ENCODE results near the gene ZNF592. TPM values are rescaled to one million over a fixed set of nuclear protein-coding genes. Genes with fewer than 3 reads are reported as not detected.
A peak's percentile ranks its signal among the peaks of the same experiment; 100 is the strongest.

ZNF592 gene
- polyA plus RNA-seq, 2 of the 4 experiments (the other 2 are of a cell fraction) = 12.4 to 13.9 TPM

DNA sequence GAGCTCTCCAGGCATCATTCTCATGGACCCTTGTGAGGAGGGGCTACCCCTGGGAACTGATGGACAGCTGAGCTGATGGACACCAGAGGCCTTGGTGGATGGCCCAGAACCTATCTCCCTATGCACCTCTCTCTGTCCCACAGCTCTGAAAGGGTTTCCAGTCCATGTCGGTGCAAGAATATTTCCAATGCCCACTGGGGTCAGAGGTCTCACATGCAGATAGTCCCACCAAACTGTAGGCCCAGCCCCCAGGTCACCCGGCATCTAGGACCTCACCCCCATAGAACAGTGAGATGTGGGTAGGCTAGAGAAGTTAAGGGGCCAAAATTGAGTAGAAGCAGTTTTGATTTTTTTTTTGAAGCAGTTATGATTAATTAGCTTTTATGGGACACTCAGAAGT is 71.4 kb downstream of the ZNF592 start:
- CTCF ChIA-PET = interaction anchor here (0.6 to 5.5 kb wide), 8 partner anchors 10 to 525 kb away, joined by 3 to 34 read pairs (median 4); no protein-coding TSS in a partner anchor
- POLR2A ChIA-PET = no interaction called here
- Histone ChIP-seq H3K4me3 (no peak overlapping the region), H3K9me3 (no peaks in the 10 kb centered on the region), H3K4me2 (no peak overlapping the region), H3K4me1 (peaks cover 19% of the 10 kb centered on the region), H3K27ac (peak overlapping the region in 1 of 2 experiments; percentile 46; a peak in 1 of 6 replicates)
- FAIRE-seq (no peak), ATAC-seq (no peak), DNase-seq (ENCODE audit: low read depth in 1 of 2, low spot score in 1 of 2) (no peak)
- 78% methylated on average over 2 of the region's 2 CpGs for WGBS (ENCODE audit: missing lambda C conversion rate)
- TF ChIP-seq GATA3 (IDR thresholded peaks at IDR 0.05; ENCODE audit: borderline replicate concordance) = no peak
- no peak for TF ChIP-seq EP300 (IDR thresholded peaks at IDR 0.05)

DNA sequence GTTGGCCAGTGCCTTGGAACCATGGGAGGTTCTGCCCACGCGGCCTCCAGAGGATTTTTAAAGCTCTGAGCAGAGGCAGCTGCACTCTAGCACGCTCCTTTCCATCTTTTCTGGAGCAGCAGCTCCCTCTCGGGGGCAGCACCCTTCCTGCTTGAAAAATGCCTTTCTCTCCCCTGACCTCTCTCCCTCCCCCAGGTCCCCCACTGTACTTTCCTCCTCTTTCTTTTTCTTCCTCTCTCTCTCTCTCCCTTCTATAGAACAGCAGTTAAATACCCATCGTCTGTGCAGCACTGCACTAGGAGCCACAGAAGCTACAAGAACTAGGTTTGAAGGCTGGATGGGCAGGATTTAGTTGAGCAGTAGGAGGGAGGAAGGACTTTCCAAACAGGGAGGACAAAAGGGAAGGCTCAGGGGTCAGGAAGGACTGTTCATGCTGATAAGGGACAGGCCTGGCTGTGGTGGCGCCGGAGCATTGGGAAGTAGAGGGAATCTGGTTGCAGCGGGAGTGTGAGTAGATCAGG is 73.2 kb downstream of the ZNF592 start:
- POLR2A ChIA-PET = no interaction called here
- FAIRE-seq (no peak), DNase-seq (ENCODE audit: low read depth in 1 of 2, low spot score in 1 of 2) (no peak), ATAC-seq (no peak)
- H3K4me1 ChIP-seq = peaks cover 23% of the 10 kb centered on the region
- 87% methylated on average over 8 of the region's 8 CpGs for WGBS (ENCODE audit: missing lambda C conversion rate)
- TF ChIP-seq RCOR1 (IDR thresholded peaks at IDR 0.05; ENCODE audit: low read depth, low read length) = no peak
- TF ChIP-seq, protein P1, sequence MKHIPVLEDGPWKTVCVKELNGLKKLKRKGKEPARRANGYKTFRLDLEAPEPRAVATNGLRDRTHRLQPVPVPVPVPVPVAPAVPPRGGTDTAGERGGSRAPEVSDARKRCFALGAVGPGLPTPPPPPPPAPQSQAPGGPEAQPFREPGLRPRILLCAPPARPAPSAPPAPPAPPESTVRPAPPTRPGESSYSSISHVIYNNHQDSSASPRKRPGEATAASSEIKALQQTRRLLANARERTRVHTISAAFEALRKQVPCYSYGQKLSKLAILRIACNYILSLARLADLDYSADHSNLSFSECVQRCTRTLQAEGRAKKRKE (CRISPR knock-in tag; IDR thresholded peaks at IDR 0.05; ENCODE audit: low read depth) = no peak
- no peak for TF ChIP-seq HOXB13 (CRISPR knock-in tag; IDR thresholded peaks at IDR 0.05; ENCODE audit: low read depth)
- no peak for TF ChIP-seq KDM5A (IDR thresholded peaks at IDR 0.05)
- TF ChIP-seq HDAC2 (IDR thresholded peaks at IDR 0.05) = no peak
- TF ChIP-seq ELK1 (IDR thresholded peaks at IDR 0.05; ENCODE audit: low read depth, low read length) = no peak
- TF ChIP-seq RNF2 (IDR thresholded peaks at IDR 0.05; ENCODE audit: borderline replicate concordance, low read depth) = no peak
- TF ChIP-seq SMC3 (IDR thresholded peaks at IDR 0.05) = no peak
- TF ChIP-seq JUN (IDR thresholded peaks at IDR 0.05) = no peak
- TF ChIP-seq TP53 (CRISPR knock-in tag; IDR thresholded peaks at IDR 0.05) = no peak
- no peak for TF ChIP-seq BHLHE40 (IDR thresholded peaks at IDR 0.05; ENCODE audit: low read depth, low read length)
- no peak for TF ChIP-seq CBX2 (IDR thresholded peaks at IDR 0.05; ENCODE audit: borderline replicate concordance, low read depth)
- no peak for TF ChIP-seq HEYL (CRISPR knock-in tag; IDR thresholded peaks at IDR 0.05)
- TF ChIP-seq, protein P2, sequence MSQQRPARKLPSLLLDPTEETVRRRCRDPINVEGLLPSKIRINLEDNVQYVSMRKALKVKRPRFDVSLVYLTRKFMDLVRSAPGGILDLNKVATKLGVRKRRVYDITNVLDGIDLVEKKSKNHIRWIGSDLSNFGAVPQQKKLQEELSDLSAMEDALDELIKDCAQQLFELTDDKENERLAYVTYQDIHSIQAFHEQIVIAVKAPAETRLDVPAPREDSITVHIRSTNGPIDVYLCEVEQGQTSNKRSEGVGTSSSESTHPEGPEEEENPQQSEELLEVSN (IDR thresholded peaks at IDR 0.05; ENCODE audit: borderline replicate concordance, low read depth) = no peak
- TF ChIP-seq PHF8 (IDR thresholded peaks at IDR 0.05; ENCODE audit: borderline replicate concordance, low read depth) = no peak
- TF ChIP-seq FOSB (CRISPR knock-in tag; IDR thresholded peaks at IDR 0.05) = no peak
- no peak for TF ChIP-seq RFX5 (IDR thresholded peaks at IDR 0.05)
- no peak for TF ChIP-seq EHF (CRISPR knock-in tag; IDR thresholded peaks at IDR 0.05)
- no peak for TF ChIP-seq ZC3H11A (IDR thresholded peaks at IDR 0.05)
- H3K4me2 ChIP-seq = no peak overlapping the region
- no peak overlapping the region for H3K27ac ChIP-seq
- no peak overlapping the region for H3K4me3 ChIP-seq
- CTCF ChIA-PET = interaction anchor here (0.6 to 1.7 kb wide), 8 partner anchors 10 to 223 kb away, joined by 3 to 8 read pairs (median 4); no protein-coding TSS in a partner anchor
- H3K9me3 ChIP-seq = no peaks in the 10 kb centered on the region

DNA sequence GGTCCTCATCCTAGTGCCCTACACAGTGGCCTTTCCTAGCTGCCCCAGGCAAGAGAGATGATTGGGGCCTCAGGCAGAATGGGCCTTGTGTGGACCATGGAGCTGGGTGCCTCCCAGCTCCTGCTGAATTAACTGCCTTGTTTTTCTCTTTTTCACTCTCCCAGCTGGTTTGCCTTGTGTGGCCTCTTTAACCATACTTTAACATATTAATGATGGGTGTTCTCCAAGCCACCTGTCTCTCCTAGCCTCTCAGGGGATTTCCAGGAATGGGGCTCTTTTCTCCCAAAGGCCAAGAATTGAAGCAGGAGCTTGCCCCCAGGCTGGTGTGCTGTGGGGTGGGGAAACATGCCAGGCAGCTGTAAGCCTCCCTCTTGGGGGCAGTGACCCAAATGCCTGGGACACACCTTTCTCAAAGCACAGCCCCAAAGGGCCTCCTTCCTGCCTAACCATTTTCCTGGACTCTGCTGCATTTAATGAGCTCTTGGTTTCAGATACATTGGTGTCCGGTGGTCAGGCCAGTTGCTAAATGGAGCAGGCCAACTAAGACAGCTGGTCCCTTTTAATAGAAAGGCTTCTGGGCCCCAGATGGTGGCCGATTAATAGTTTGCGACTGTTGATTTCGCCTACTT is 74.4 kb downstream of the ZNF592 start:
- TF ChIP-seq HOXB13 (CRISPR knock-in tag; IDR thresholded peaks at IDR 0.05; ENCODE audit: low read depth) = no peak
- no peak for TF ChIP-seq NPAS2 (CRISPR knock-in tag; IDR thresholded peaks at IDR 0.05; ENCODE audit: borderline replicate concordance)
- no peak for TF ChIP-seq CBX8 (IDR thresholded peaks at IDR 0.05)
- TF ChIP-seq, protein P3, sequence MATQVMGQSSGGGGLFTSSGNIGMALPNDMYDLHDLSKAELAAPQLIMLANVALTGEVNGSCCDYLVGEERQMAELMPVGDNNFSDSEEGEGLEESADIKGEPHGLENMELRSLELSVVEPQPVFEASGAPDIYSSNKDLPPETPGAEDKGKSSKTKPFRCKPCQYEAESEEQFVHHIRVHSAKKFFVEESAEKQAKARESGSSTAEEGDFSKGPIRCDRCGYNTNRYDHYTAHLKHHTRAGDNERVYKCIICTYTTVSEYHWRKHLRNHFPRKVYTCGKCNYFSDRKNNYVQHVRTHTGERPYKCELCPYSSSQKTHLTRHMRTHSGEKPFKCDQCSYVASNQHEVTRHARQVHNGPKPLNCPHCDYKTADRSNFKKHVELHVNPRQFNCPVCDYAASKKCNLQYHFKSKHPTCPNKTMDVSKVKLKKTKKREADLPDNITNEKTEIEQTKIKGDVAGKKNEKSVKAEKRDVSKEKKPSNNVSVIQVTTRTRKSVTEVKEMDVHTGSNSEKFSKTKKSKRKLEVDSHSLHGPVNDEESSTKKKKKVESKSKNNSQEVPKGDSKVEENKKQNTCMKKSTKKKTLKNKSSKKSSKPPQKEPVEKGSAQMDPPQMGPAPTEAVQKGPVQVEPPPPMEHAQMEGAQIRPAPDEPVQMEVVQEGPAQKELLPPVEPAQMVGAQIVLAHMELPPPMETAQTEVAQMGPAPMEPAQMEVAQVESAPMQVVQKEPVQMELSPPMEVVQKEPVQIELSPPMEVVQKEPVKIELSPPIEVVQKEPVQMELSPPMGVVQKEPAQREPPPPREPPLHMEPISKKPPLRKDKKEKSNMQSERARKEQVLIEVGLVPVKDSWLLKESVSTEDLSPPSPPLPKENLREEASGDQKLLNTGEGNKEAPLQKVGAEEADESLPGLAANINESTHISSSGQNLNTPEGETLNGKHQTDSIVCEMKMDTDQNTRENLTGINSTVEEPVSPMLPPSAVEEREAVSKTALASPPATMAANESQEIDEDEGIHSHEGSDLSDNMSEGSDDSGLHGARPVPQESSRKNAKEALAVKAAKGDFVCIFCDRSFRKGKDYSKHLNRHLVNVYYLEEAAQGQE (IDR thresholded peaks at IDR 0.05) = no peak
- TF ChIP-seq, protein P2 (IDR thresholded peaks at IDR 0.05; ENCODE audit: borderline replicate concordance, low read depth) = no peak
- TF ChIP-seq HEYL (CRISPR knock-in tag; IDR thresholded peaks at IDR 0.05) = no peak
- no peak for TF ChIP-seq ZFP36 (IDR thresholded peaks at IDR 0.05; ENCODE audit: borderline replicate concordance, partially characterized antibody)
- no peak for TF ChIP-seq NFE2L2 (conservative IDR thresholded peaks at IDR 0.05; ENCODE audit: low read length)
- TF ChIP-seq HDAC2 (IDR thresholded peaks at IDR 0.05) = no peak
- no peak for TF ChIP-seq EHMT2 (IDR thresholded peaks at IDR 0.05; ENCODE audit: low read depth)
- FAIRE-seq (no peak), ATAC-seq (no peak), DNase-seq (ENCODE audit: low read depth in 1 of 2, low spot score in 1 of 2) (no peak)
- H3K27ac ChIP-seq = no peak overlapping the region
- H3K9me3 ChIP-seq = no peaks in the 10 kb centered on the region
- CTCF ChIA-PET = interaction anchor here (0.6 to 2.1 kb wide), 8 partner anchors 9 to 263 kb away, joined by 3 to 9 read pairs (median 4); no protein-coding TSS in a partner anchor
- H3K4me2 ChIP-seq = no peak overlapping the region
- WGBS (ENCODE audit: missing lambda C conversion rate) = 93% methylated on average over 4 of the region's 4 CpGs
- H3K4me1 ChIP-seq = peaks cover 22% of the 10 kb centered on the region
- POLR2A ChIA-PET = interaction anchor here (1.2 kb wide), 1 partner anchor 164 kb away, joined by 3 read pairs; no protein-coding TSS in a partner anchor
- no peak overlapping the region for H3K4me3 ChIP-seq
